ENCODE data around the gene COL18A1. TPM values are rescaled to one million over a fixed set of nuclear protein-coding genes. Genes with fewer than 3 reads are reported as not detected.

COL18A1 gene
- total RNA-seq, 1 donor from 2014 or later = 52.6 TPM

GRCh38 chr21:45515241-45516061 is 110.5 kb downstream of the COL18A1 start:
- no peak overlapping the region for H2AFZ ChIP-seq (replicated peaks)
- no peak for TF ChIP-seq EZH2 (IDR thresholded peaks at IDR 0.05)
- TF ChIP-seq, protein P1, sequence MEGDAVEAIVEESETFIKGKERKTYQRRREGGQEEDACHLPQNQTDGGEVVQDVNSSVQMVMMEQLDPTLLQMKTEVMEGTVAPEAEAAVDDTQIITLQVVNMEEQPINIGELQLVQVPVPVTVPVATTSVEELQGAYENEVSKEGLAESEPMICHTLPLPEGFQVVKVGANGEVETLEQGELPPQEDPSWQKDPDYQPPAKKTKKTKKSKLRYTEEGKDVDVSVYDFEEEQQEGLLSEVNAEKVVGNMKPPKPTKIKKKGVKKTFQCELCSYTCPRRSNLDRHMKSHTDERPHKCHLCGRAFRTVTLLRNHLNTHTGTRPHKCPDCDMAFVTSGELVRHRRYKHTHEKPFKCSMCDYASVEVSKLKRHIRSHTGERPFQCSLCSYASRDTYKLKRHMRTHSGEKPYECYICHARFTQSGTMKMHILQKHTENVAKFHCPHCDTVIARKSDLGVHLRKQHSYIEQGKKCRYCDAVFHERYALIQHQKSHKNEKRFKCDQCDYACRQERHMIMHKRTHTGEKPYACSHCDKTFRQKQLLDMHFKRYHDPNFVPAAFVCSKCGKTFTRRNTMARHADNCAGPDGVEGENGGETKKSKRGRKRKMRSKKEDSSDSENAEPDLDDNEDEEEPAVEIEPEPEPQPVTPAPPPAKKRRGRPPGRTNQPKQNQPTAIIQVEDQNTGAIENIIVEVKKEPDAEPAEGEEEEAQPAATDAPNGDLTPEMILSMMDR (IDR thresholded peaks at IDR 0.05) = no peak
- Mint-ChIP-seq H3K9me3 (peaks cover 27% of the 10 kb centered on the region), H3K36me3 (peaks cover 34% of the 10 kb centered on the region), H3K4me3 (no peak overlapping the region), H3K27ac (no peak overlapping the region), H3K27me3 (ENCODE audit: insufficient read depth, low read depth) (peaks cover 2% of the 10 kb centered on the region), H3K4me1 (no peaks in the 10 kb centered on the region)
- peaks cover 13% of the 10 kb centered on the region for H4K20me1 ChIP-seq (ENCODE audit: low read depth)
- H3K27ac ChIP-seq = no peak overlapping the region
- DNase-seq (ENCODE audit: low spot score) = no peak
- no peaks in the 10 kb centered on the region for H3K4me1 ChIP-seq
- no peaks in the 10 kb centered on the region for H3K79me2 ChIP-seq (ENCODE audit: low read depth)
- H3K9ac ChIP-seq = no peak overlapping the region
- H3K9me3 ChIP-seq (ENCODE audit: low read depth) = peaks cover 12% of the 10 kb centered on the region
- peaks cover 20% of the 10 kb centered on the region for H3K36me3 ChIP-seq
- no peaks in the 10 kb centered on the region for H3K27me3 ChIP-seq
- no peak overlapping the region for H3K4me3 ChIP-seq
- peaks cover 5% of the 10 kb centered on the region for H3F3A ChIP-seq (ENCODE audit: low read depth)
- H3K4me2 ChIP-seq = no peak overlapping the region

DNA sequence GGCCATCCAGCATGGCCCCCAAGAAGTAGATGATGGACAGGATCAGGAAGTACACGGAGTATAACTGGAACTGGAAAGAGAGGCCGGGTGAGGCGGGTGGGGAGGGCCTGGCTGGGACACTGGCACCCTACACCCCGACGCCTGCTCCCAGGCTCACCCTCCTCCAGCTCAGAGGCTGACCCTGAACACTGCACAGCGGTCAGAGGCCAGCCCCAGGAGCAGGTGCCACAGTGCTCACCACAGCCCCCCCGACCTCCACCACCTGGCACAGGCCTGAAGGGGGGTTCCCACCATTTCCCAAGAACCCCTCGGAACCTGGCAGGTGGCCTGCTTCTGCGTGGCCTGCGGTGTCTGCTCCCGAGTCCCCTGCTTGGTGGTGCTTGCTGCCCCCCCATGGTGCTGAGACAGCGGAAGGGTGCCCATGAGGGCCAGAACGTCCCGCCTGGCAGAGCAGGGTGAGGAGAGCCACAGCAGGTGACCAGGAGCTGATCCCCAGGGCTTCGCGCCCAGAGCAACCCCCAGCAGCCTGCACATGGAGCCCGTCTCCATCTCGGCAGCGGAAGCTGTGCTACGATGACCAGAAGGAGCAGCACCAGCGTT is 111.2 kb downstream of the COL18A1 start:
- Histone ChIP-seq H3K4me2 (no peak overlapping the region), H4K20me1 (ENCODE audit: low read depth) (peaks cover 13% of the 10 kb centered on the region), H3K4me1 (no peaks in the 10 kb centered on the region), H3F3A (ENCODE audit: low read depth) (peaks cover 3% of the 10 kb centered on the region), H3K36me3 (peaks cover 20% of the 10 kb centered on the region), H3K9ac (no peak overlapping the region), H3K4me3 (no peak overlapping the region), H3K9me3 (ENCODE audit: low read depth) (peaks cover 12% of the 10 kb centered on the region), H2AFZ (replicated peaks) (no peak overlapping the region), H3K79me2 (ENCODE audit: low read depth) (no peaks in the 10 kb centered on the region), H3K27ac (no peak overlapping the region), H3K27me3 (no peaks in the 10 kb centered on the region)
- Mint-ChIP-seq H3K9me3 (peaks cover 34% of the 10 kb centered on the region), H3K36me3 (peaks cover 36% of the 10 kb centered on the region), H3K4me3 (no peak overlapping the region), H3K4me1 (no peaks in the 10 kb centered on the region), H3K27me3 (ENCODE audit: insufficient read depth, low read depth) (peaks cover 1% of the 10 kb centered on the region), H3K27ac (no peak overlapping the region)
- no peak for DNase-seq (ENCODE audit: low spot score)
- TF ChIP-seq EZH2phosphoT487 (IDR thresholded peaks at IDR 0.05) (no peak), EZH2 (IDR thresholded peaks at IDR 0.05) (no peak)
- TF ChIP-seq, protein P1 (IDR thresholded peaks at IDR 0.05) = no peak

DNA sequence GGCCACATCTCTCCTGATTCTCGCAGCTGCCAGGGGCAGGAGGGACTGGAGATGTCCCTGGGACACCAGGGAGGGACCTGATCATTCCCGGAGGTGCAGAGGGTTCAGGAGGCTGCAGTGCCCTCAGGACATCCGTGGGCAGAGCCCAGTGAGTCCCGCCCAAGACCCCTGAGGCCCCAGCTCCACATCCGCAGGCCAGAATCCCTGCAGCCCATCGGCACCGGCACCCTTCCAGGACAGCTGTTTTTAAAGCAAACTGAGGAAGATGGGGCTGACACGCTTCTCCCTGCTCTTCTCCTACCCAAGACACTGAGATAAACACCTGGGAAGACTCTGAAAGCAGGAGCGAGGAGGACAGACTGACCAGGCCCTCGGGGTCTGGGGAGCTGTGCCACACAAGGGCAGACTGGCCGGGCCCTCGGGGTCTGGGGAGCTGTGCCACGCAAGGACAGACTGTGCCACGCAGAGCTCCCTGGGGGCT is 111.7 kb downstream of the COL18A1 start:
- no peaks in the 10 kb centered on the region for H3K79me2 ChIP-seq (ENCODE audit: low read depth)
- no peak overlapping the region for H3K4me3 ChIP-seq
- Mint-ChIP-seq H3K4me1 (no peaks in the 10 kb centered on the region), H3K4me3 (no peak overlapping the region), H3K27me3 (ENCODE audit: insufficient read depth, low read depth) (no peaks in the 10 kb centered on the region), H3K36me3 (peaks cover 37% of the 10 kb centered on the region), H3K9me3 (peaks cover 40% of the 10 kb centered on the region), H3K27ac (no peak overlapping the region)
- H3K4me2 ChIP-seq = no peak overlapping the region
- no peaks in the 10 kb centered on the region for H3K27me3 ChIP-seq
- DNase-seq (ENCODE audit: low spot score) = no peak
- no peaks in the 10 kb centered on the region for H3F3A ChIP-seq (ENCODE audit: low read depth)
- TF ChIP-seq EZH2 (IDR thresholded peaks at IDR 0.05) (no peak), EZH2phosphoT487 (IDR thresholded peaks at IDR 0.05) (no peak)
- TF ChIP-seq, protein P1 (IDR thresholded peaks at IDR 0.05) = no peak
- H3K9me3 ChIP-seq (ENCODE audit: low read depth) = peaks cover 12% of the 10 kb centered on the region
- H2AFZ ChIP-seq (replicated peaks) = no peak overlapping the region
- H4K20me1 ChIP-seq (ENCODE audit: low read depth) = peaks cover 13% of the 10 kb centered on the region
- H3K27ac ChIP-seq = no peak overlapping the region
- no peaks in the 10 kb centered on the region for H3K4me1 ChIP-seq
- no peak overlapping the region for H3K9ac ChIP-seq
- H3K36me3 ChIP-seq = peaks cover 26% of the 10 kb centered on the region
